ENCODE results near the gene NEU1. TPM values are rescaled to one million over a fixed set of nuclear protein-coding genes. Genes with fewer than 3 reads are reported as not detected.
A peak's percentile ranks its signal among the peaks of the same experiment; 100 is the strongest.
"Not testable (repeated sequence)": the region's sequence is repeated elsewhere in the genome, so short reads cannot be mapped to it uniquely, and the experiment has no call there.

The NEU1 gene
- polyA plus RNA-seq, 1 donor from 2014 or later: 40.9 TPM

DNA sequence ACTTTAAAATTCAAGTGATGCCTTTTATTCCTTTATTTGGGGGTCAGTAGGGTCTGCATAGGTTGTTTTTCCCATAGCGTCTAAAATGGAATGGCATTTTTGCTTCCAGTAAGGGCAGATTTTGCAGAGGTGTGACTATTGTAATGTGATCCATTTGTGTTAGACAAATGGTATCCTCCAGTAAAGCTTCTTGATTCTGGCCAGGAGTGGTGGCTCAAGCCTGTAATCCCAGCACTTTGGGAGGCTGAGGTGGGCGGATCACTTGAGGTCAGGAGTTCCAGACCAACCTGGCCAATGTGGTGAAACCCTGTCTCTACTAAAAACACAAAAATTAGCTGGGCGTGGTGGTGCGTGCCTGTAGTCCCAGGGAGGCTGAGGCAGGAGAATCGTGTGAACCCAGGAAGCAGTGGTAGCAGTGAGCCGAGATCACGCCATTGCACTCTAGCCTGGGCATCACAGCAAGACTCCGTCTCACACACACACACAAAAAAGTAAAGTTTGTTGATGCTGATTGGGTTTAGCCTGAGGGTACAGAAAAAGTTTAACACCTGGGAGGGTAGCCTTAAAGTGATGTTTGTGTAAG lies 44.6 kb downstream of the NEU1 start:
- not testable (repeated sequence) for H3K4me2 ChIP-seq (ENCODE audit: low read length); H3K27me3 ChIP-seq (ENCODE audit: insufficient read depth, low read depth, low read length); H3F3A ChIP-seq (ENCODE audit: insufficient read depth, low read length, poor library complexity, severe bottlenecking); H3K27ac ChIP-seq (ENCODE audit: low read length); H3K36me3 ChIP-seq (ENCODE audit: insufficient read depth, low read length); H3K79me2 ChIP-seq (replicated peaks; ENCODE audit: insufficient read depth, low read length); H2AFZ ChIP-seq (ENCODE audit: low read depth, low read length); H3K9me2 ChIP-seq (ENCODE audit: insufficient read depth, low read length); H4K20me1 ChIP-seq (ENCODE audit: insufficient read depth); H3K9me3 ChIP-seq (ENCODE audit: low read length); H3K9ac ChIP-seq (ENCODE audit: low read length)
- H3K4me3 ChIP-seq (ENCODE audit: low read length): peak overlapping the region; percentile 52

GRCh38 chr6:31817133-31817928 lies 45.3 kb downstream of the NEU1 start:
- H3K4me3 ChIP-seq (ENCODE audit: low read length): peak overlapping the region; percentile 52
- H3K36me3 ChIP-seq (ENCODE audit: insufficient read depth, low read length); H3K9me3 ChIP-seq (ENCODE audit: low read length); H3K9me2 ChIP-seq (ENCODE audit: insufficient read depth, low read length); H3K9ac ChIP-seq (ENCODE audit: low read length); H3K4me2 ChIP-seq (ENCODE audit: low read length); H3K27ac ChIP-seq (ENCODE audit: low read length); H3K79me2 ChIP-seq (replicated peaks; ENCODE audit: insufficient read depth, low read length); H3F3A ChIP-seq (ENCODE audit: insufficient read depth, low read length, poor library complexity, severe bottlenecking); H3K27me3 ChIP-seq (ENCODE audit: insufficient read depth, low read depth, low read length); H4K20me1 ChIP-seq (ENCODE audit: insufficient read depth); H2AFZ ChIP-seq (ENCODE audit: low read depth, low read length): not testable (repeated sequence)

GRCh38 chr6:31815025-31815838 lies 47.4 kb downstream of the NEU1 start, which contains the start of the genes HSPA1A and HSPA1L:
TSS of gene HSPA1A (plus strand) at chr6:31815543. CDS start at chr6:31815757, 214 bp downstream.
TSS of gene HSPA1L (minus strand) at chr6:31815283. CDS start at chr6:31811972, 3,311 bp downstream.
- Histone ChIP-seq H3K27me3 (ENCODE audit: insufficient read depth, low read depth, low read length) (no peaks in the 10 kb centered on the region), H2AFZ (ENCODE audit: low read depth, low read length) (peak within 1 kb of the TSS; percentile 25), H4K20me1 (ENCODE audit: insufficient read depth) (no peaks in the 10 kb centered on the region), H3K9ac (ENCODE audit: low read length) (peak within 1 kb of the TSS; percentile 59), H3K79me2 (replicated peaks; ENCODE audit: insufficient read depth, low read length) (no peaks in the 10 kb centered on the region), H3K9me3 (ENCODE audit: low read length) (no peaks in the 10 kb centered on the region), H3F3A (ENCODE audit: insufficient read depth, low read length, poor library complexity, severe bottlenecking) (no peaks in the 10 kb centered on the region), H3K9me2 (ENCODE audit: insufficient read depth, low read length) (no peaks in the 10 kb centered on the region), H3K4me2 (ENCODE audit: low read length) (no peak within 1 kb of the TSS), H3K27ac (ENCODE audit: low read length) (peak within 1 kb of the TSS; percentile 62), H3K36me3 (ENCODE audit: insufficient read depth, low read length) (no peaks in the 10 kb centered on the region), H3K4me3 (ENCODE audit: low read length) (peak within 1 kb of the TSS; percentile 66)
- TF ChIP-seq POLR2AphosphoS5 (IDR thresholded peaks at IDR 0.05): peak; percentile 87
- TF ChIP-seq EZH2 (IDR thresholded peaks at IDR 0.05; ENCODE audit: borderline replicate concordance, insufficient read depth, low read length, poor library complexity, severe bottlenecking): no peak
- TF ChIP-seq, protein P1, sequence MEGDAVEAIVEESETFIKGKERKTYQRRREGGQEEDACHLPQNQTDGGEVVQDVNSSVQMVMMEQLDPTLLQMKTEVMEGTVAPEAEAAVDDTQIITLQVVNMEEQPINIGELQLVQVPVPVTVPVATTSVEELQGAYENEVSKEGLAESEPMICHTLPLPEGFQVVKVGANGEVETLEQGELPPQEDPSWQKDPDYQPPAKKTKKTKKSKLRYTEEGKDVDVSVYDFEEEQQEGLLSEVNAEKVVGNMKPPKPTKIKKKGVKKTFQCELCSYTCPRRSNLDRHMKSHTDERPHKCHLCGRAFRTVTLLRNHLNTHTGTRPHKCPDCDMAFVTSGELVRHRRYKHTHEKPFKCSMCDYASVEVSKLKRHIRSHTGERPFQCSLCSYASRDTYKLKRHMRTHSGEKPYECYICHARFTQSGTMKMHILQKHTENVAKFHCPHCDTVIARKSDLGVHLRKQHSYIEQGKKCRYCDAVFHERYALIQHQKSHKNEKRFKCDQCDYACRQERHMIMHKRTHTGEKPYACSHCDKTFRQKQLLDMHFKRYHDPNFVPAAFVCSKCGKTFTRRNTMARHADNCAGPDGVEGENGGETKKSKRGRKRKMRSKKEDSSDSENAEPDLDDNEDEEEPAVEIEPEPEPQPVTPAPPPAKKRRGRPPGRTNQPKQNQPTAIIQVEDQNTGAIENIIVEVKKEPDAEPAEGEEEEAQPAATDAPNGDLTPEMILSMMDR (IDR thresholded peaks at IDR 0.05; ENCODE audit: poor library complexity, severe bottlenecking): no peak
- TF ChIP-seq SMC3 (conservative IDR thresholded peaks at IDR 0.05; ENCODE audit: poor library complexity): no peak
- no peak for TF ChIP-seq TAF1 (IDR thresholded peaks at IDR 0.05; ENCODE audit: low read depth)
- TF ChIP-seq RAD21 (conservative IDR thresholded peaks at IDR 0.05): no peak
- TF ChIP-seq, protein P2, sequence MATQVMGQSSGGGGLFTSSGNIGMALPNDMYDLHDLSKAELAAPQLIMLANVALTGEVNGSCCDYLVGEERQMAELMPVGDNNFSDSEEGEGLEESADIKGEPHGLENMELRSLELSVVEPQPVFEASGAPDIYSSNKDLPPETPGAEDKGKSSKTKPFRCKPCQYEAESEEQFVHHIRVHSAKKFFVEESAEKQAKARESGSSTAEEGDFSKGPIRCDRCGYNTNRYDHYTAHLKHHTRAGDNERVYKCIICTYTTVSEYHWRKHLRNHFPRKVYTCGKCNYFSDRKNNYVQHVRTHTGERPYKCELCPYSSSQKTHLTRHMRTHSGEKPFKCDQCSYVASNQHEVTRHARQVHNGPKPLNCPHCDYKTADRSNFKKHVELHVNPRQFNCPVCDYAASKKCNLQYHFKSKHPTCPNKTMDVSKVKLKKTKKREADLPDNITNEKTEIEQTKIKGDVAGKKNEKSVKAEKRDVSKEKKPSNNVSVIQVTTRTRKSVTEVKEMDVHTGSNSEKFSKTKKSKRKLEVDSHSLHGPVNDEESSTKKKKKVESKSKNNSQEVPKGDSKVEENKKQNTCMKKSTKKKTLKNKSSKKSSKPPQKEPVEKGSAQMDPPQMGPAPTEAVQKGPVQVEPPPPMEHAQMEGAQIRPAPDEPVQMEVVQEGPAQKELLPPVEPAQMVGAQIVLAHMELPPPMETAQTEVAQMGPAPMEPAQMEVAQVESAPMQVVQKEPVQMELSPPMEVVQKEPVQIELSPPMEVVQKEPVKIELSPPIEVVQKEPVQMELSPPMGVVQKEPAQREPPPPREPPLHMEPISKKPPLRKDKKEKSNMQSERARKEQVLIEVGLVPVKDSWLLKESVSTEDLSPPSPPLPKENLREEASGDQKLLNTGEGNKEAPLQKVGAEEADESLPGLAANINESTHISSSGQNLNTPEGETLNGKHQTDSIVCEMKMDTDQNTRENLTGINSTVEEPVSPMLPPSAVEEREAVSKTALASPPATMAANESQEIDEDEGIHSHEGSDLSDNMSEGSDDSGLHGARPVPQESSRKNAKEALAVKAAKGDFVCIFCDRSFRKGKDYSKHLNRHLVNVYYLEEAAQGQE (IDR thresholded peaks at IDR 0.05; ENCODE audit: borderline replicate concordance): peak; percentile 20
- no peak for TF ChIP-seq EP300 (conservative IDR thresholded peaks at IDR 0.05; ENCODE audit: poor library complexity, severe bottlenecking)
- TF ChIP-seq MXI1 (conservative IDR thresholded peaks at IDR 0.05; ENCODE audit: poor library complexity, severe bottlenecking): no peak

All from neural cell (in vitro differentiated cells).